Stimulated activated CD4-positive, alpha-beta T cell treated with anti-CD3 and anti-CD28 coated beads, Interleukin-4, amount 100 ng/mL, for 4 hours (primary cell): ENCODE measurements around the gene MLX.
"Not testable (repeated sequence)": the region's sequence is repeated elsewhere in the genome, so short reads cannot be mapped to it uniquely, and the experiment has no call there.

Source experiments
- DNase-seq, 2 experiments: peaks; one replicate each; pipeline ENCODE4 v3.0.0-alpha.2; 2020

The MLX gene

GRCh38 chr17:42581744-42582270, 14.9 kb downstream of the MLX start:
- DNase-seq, result no peak

GRCh38 chr17:42584880-42585279, 18.0 kb downstream of the MLX start:
- DNase-seq, result no peak

DNA sequence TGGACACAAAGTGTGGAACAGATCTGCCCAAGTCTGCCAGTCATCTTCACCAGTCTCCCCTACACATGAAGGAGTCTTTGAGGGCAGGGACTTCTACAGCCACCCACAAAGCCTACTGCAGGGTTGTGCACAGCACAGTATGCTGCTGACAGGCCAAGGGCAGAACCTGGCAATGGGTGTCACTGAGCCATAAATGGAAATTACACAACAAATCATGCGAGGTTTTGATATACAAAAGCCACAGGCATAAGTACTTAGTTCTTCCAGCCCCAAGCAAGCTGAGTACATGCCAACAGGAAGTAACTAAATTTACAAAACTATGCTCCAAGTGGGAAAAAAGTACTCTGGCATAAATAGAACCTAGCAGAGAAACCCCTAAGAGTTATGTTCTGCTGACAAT, 18.5 kb downstream of the MLX start:
- DNase-seq, result no peak

GRCh38 chr17:42586514-42587230, 19.8 kb downstream of the MLX start:
- no peak for DNase-seq

GRCh38 chr17:42590886-42591285, 24.0 kb downstream of the MLX start:
- no peak for DNase-seq

- DNase-seq, result no peak
These were observed 24.5 kb downstream of the MLX start for GRCh38 chr17:42591411-42591810.

GRCh38 chr17:42596386-42596785, 29.5 kb downstream of the MLX start:
- DNase-seq, result no peak

DNA sequence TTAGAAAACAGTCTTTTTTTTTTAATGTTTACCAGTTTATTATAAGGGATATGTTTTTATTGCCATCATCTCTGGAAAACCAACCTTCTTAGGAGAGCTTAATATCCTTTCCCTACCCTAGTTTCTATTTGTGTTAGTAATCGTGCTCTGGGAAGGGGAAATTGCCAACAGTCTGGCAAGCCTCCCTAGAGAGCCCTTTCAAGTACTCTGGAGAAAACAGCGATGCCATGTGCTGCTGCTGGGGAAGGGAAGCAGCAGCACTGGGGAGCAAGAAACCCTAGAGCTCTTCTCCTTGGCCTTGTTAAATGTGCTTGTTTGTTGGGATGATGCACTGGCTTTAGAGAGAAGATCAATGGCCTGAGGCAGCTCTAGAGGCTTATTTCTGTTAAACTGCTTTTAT, 32.0 kb downstream of the MLX start:
- no peak for DNase-seq

GRCh38 chr17:42603318-42603717, 36.4 kb downstream of the MLX start:
- DNase-seq, result no peak

DNA sequence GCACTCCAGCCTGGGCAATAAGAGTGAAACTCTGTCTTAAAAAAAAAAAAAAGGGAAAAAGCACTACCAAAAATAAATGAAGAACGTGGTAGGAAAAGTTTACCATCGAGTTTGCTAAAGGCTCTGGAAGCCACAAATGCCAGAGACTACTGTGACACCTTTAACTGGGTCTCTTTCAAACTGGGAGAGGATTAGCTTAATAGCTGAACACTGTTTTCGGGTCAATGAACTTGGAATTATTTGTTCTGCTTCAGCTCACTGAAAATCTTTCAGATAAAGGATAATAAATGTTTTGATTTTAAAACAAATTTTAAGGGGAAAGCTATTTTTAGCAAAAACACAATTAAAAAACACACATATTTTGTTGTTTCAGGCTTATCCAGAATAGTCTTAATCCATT, 40.9 kb downstream of the MLX start:
- DNase-seq, result no peak

GRCh38 chr17:42608305-42609181, 41.6 kb downstream of the MLX start:
- peak in 1 of 2 experiments; percentile 2 for DNase-seq

GRCh38 chr17:42609182-42609813, 42.4 kb downstream of the MLX start, which contains the start of the genes RETREG3 and TUBG1:
TSS of gene RETREG3 (minus strand) at chr17:42609374. CDS start at chr17:42609324, 50 bp downstream.
TSS of gene TUBG1 (plus strand) at chr17:42609683. CDS start at chr17:42609738, 55 bp downstream.
- DNase-seq, result peak; percentile 99

DNA sequence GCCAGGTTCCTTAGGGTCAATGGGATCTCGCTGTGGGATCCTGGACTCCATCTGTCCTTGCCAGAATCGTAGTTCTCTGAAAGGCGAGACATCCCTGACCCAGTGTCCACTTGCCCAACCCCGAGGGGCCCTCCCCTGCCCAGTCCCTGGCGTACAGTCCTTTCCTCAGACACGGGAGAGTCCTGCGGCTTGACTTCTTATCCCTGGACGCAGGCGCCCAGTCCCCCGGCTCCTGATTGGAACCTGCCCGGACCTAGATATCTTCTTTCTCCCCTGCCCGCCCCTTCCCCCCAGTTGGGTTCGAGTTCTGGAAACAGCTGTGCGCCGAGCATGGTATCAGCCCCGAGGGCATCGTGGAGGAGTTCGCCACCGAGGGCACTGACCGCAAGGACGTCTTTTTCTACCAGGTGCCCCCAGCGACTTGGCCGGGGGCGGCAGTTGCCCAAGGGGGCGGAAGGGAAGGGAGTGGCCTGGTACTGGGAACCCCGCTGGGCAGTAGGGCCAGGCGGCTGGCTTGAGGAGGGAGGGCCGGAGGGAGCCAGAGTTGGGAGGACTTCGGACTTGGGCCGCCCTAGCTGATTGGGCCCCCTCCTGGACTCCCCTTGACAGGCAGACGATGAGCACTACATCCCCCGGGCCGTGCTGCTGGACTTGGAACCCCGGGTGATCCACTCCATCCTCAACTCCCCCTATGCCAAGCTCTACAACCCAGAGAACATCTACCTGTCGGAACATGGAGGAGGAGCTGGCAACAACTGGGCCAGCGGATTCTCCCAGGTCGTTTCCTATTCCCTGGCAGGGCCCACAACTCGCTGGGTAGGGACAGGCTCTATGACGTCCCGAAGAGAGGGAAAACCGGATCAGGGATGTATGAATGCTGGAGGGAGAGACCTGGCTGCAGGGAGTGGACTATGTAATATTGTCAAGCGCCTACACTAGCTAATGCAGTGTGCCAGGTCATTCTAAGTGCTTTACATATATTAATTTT, 43.2 kb downstream of the MLX start:
- DNase-seq, result peak in 1 of 2 experiments; percentile 2

DNA sequence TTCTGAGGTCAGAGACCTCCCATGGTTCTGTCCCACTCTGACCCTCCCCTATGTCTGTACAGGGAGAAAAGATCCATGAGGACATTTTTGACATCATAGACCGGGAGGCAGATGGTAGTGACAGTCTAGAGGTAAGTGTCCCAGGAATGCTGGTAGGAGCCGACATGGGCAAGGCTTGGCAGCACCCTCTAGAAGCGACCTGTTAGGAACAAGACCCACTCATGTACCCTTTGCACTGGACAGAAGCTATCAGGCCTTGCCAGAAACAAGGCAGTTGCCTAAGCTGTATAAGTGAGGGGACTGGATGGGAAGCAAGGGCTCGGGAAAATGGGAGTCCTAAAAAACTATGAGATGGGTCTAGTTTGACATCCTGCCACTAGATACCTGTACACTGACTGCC, 45.1 kb downstream of the MLX start:
- DNase-seq, result no peak

DNA sequence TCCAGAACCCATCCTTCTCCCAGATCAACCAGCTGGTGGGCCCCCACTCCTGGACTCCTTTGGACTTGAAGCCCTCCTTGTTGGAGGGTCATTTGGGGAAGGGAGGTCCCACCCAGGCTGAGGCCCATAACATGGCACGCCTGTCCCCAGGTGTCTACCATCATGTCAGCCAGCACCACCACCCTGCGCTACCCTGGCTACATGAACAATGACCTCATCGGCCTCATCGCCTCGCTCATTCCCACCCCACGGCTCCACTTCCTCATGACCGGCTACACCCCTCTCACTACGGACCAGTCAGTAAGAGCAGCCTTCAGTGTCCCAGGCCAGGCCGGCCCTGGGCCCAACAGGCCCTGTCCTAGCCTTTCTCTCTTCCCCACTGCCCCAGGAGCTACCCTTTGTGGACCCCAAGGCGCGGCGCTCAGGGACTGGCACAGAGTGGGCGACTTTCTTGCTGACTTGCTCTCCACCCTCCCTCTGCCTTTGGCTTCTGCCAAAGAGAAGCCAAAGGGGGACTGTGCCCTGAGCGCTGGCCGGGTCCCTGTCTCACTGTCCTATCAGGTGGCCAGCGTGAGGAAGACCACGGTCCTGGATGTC, 46.9 kb downstream of the MLX start:
- DNase-seq, result no peak

GRCh38 chr17:42617956-42618431, 51.1 kb downstream of the MLX start:
- no peak for DNase-seq

DNA sequence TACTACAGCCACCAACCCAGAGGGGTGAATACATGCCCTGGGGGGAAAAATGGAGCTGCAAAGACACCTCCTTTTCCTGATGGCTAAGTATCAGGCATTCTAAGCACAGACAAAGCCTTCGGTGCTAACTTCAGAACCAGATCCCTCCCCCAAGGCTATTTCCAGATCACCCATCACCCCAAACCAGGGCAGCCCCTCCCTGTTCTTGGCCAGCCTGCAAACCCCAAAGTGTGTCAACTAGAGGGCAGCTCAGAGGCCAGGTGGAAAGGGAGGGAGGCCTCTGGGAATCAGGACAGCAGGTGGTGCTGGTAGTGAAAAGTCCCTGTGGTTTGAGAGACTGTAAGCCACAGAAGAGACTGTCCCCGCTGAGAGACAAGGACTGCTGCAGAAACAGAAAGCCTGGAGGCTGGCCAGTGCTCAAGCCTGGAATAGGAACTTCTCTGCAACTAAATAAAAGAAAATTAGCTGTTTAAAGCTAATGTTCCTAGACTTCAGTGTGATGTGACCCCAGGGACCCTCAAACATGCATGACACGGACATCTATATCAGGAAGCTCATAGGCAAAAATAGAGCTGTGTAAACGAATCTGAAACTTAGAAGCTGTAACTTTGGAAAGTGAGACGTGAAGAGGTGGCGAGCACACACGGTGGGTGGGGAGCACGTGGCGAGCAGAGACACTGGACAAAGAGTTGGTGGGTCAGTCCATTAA, 51.7 kb downstream of the MLX start:
- no peak for DNase-seq

- not testable (repeated sequence) for DNase-seq
These were observed 55.1 kb downstream of the MLX start for GRCh38 chr17:42621987-42622386.
